ENCODE results near the gene ARG1.
"Not testable (repeated sequence)": the region's sequence is repeated elsewhere in the genome, so short reads cannot be mapped to it uniquely, and the experiment has no call there.

The ARG1 gene

GRCh38 chr6:131572686-131573415 is at the start of gene ARG1:
Gene ARG1, plus strand, starts transcription at chr6:131573226. Its CDS starts 57 bp downstream, at chr6:131573283.
- no peak within 1 kb of the TSS for H3K4me3 ChIP-seq (ENCODE audit: low read depth, low read length)

GRCh38 chr6:131523988-131524673 is 48.9 kb upstream of the ARG1 start:
- H3K4me3 ChIP-seq (ENCODE audit: low read depth, low read length): no peak overlapping the region

- no peak overlapping the region for H3K4me3 ChIP-seq (ENCODE audit: low read depth, low read length)
These were observed 48.2 kb upstream of the ARG1 start for GRCh38 chr6:131524695-131525336.

- H3K4me3 ChIP-seq (ENCODE audit: low read depth, low read length): not testable (repeated sequence)
These were observed 42.1 kb upstream of the ARG1 start for GRCh38 chr6:131530936-131531335.

- not testable (repeated sequence) for H3K4me3 ChIP-seq (ENCODE audit: low read depth, low read length)
These were observed 41.3 kb upstream of the ARG1 start for GRCh38 chr6:131531681-131532080.

- no peak overlapping the region for H3K4me3 ChIP-seq (ENCODE audit: low read depth, low read length)
These were observed 40.4 kb upstream of the ARG1 start for GRCh38 chr6:131532580-131533039.

- not testable (repeated sequence) for H3K4me3 ChIP-seq (ENCODE audit: low read depth, low read length)
These were observed 34.4 kb upstream of the ARG1 start for GRCh38 chr6:131538615-131539014.

GRCh38 chr6:131545317-131545716 is 27.7 kb upstream of the ARG1 start:
- no peak overlapping the region for H3K4me3 ChIP-seq (ENCODE audit: low read depth, low read length)

DNA sequence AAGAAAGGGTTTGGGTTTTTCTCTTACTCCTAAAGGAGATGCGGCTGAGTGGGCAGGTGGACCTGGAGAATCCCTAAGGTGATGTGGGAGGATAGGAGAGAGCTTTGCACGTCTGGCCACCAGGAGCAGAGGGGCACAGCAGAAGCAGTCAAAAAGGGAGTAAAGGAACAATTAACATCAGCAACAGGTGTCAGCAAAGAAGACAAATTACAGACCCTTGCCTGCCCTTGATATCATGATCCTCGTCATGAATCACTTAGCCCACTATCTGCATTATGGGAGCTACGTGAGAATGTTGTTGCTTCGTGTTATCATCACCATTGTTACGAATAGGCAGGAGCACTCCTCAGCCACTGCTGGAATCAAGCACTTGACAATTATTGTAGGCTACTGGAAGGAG is 25.5 kb upstream of the ARG1 start:
- H3K4me3 ChIP-seq (ENCODE audit: low read depth, low read length): no peak overlapping the region

DNA sequence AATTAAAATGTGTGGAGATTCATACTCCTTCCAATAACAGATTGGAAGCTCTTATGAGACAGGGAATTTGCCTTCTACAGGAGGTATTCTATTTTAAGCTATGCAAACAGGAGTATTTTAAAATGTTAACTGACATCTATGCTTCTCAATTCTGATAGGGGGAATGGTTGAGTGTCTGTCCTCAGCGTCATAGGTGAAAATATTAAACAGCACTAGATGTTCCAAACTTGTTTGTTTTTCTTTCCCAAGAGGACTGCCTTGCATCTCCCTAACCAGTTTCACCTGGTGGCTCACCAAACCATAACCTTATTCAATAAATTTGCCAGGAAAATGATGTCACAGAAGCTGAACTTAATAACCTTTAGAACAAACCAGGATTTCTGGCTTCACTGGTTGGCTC is 24.6 kb upstream of the ARG1 start:
- H3K4me3 ChIP-seq (ENCODE audit: low read depth, low read length): no peak overlapping the region

DNA sequence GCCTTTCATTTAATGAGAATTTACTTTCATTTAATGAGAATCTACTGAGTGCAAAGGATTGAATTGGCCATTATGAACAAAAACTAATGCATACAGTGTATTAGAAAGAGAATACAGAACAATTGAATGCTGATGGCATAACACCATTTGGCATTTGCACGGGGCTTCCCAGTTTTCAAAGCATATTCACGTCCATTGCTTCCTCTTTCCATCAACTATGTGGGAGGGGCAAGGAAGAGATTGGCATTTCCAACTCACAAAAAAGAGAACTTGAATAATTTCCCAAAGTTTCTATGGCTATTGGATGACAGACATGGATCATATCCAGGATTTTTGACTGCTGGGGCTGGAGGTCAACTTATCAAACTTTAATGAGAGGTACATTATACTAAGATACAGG is 23.2 kb upstream of the ARG1 start:
- no peak overlapping the region for H3K4me3 ChIP-seq (ENCODE audit: low read depth, low read length)

DNA sequence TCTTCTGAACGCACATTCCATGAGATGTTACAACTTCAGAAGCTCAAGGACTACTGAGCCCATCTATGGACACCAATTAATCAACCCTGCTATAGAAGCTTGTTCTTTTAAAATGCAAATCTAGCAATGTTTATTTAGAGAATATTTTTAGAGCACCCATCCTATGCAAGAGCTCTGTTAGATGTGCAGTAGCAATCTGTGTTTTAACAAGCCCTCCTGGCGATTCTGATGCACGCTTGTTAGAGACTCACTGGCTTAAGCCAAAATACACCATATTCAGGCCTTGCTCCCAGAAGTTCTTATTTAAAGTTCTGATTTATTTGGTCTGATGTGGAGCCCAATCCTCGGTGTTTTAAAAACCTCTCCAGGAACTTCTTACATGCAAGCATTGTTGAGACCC is 21.1 kb upstream of the ARG1 start:
- H3K4me3 ChIP-seq (ENCODE audit: low read depth, low read length): no peak overlapping the region

DNA sequence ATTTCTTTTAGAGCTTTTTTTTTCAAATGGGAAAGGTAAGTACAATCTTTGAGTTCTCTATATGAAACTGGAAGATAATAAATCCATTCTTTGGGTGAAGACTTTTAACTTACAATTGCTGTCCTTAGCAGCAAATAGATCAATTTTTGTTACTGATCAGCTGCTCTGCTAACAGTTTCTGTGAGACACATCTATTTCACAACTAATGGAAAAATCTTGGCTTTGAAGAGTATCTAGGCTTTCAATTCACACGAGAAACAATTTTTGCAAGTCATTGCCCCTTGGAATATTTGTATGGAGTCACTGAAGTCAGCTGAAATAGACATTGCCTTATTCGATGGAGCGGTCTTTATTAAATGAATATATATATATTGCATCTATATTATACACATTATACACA is 20.5 kb upstream of the ARG1 start:
- H3K4me3 ChIP-seq (ENCODE audit: low read depth, low read length): no peak overlapping the region

GRCh38 chr6:131555992-131556391 is 17.0 kb upstream of the ARG1 start:
- no peak overlapping the region for H3K4me3 ChIP-seq (ENCODE audit: low read depth, low read length)

GRCh38 chr6:131558922-131559321 is 14.1 kb upstream of the ARG1 start:
- H3K4me3 ChIP-seq (ENCODE audit: low read depth, low read length): no peak overlapping the region

GRCh38 chr6:131561925-131562707 is 10.9 kb upstream of the ARG1 start:
- H3K4me3 ChIP-seq (ENCODE audit: low read depth, low read length): no peak overlapping the region

- H3K4me3 ChIP-seq (ENCODE audit: low read depth, low read length): no peak overlapping the region
These were observed 8.0 kb upstream of the ARG1 start for GRCh38 chr6:131565056-131565455.

DNA sequence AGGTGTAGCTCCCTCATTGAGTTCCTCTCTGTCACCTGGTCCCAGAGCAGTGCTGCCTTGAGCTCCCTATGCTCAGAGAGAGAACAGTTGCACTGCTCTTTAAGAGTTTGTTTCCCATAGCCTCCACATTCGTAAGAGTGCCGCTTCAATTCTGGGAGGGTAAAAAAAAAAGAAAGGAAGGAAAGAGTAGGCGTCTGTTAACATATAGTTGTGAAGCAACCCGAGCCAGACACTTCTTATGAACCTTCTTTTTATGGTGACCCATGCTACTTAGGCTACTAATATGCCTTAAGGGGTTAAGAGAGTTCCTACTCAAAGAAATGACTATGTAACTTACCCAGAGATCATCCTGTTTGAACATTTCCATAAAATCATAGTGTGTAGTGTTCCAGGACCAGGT is 4.3 kb upstream of the ARG1 start:
- H3K4me3 ChIP-seq (ENCODE audit: low read depth, low read length): no peak overlapping the region

- H3K4me3 ChIP-seq (ENCODE audit: low read depth, low read length): no peak overlapping the region
These were observed 1.1 kb downstream of the ARG1 start for GRCh38 chr6:131574133-131574532.

- H3K4me3 ChIP-seq (ENCODE audit: low read depth, low read length): no peak overlapping the region
These were observed 1.7 kb downstream of the ARG1 start for GRCh38 chr6:131574686-131575085.

DNA sequence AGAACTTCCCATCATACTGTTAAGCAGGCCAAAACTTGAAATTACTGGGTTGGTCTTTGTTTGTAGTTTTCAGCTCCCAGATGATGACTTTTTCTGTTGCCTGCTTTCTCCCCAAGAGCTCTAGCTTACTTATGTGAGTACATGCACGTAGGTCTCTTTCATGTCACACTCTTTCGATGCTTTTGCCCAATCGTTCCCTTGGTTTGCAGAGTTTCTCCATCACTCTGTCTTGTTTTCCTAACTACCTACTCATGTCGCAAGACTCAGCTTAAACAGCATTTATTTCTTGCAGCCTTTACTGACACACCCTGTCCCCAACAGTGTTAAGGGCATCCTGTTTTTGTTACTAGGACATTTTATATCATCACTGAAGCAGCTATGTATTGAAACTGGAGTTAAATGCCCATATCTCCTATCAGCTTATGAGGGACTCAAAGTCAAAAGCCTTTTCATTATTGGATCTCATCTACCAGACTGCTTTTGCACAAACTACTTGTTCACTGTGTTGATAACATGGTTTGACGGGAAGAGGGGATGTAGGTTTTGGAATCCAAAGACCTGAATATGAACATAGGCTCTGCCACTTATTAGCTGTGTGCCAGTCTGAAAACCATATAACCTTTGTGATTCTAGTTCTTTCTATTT is 2.9 kb downstream of the ARG1 start:
- no peak overlapping the region for H3K4me3 ChIP-seq (ENCODE audit: low read depth, low read length)
